ENCODE data around the gene SKP1. TPM values are rescaled to one million over a fixed set of nuclear protein-coding genes. Genes with fewer than 3 reads are reported as not detected.

The SKP1 gene
- total RNA-seq, 1 donor from 2014 or later, result 147 TPM

GRCh38 chr5:134145779-134146581 lies 30.8 kb downstream of the SKP1 start:
- Histone ChIP-seq H3K27ac (no peak overlapping the region), H3K27me3 (no peaks in the 10 kb centered on the region), H3K36me3 (peaks cover 0 to 24% of the 10 kb centered on the region in 2 donors), H3K4me3 (no peak overlapping the region), H3K9me3 (no peaks in the 10 kb centered on the region), H3K4me1 (peaks cover 16% of the 10 kb centered on the region)
- TF ChIP-seq POLR2A (IDR thresholded peaks at IDR 0.05) (no peak), CTCF (IDR thresholded peaks at IDR 0.05) (peak; percentile 70 to 88 (median 87)), POLR2AphosphoS5 (IDR thresholded peaks at IDR 0.05; ENCODE audit: insufficient read depth in 1 of 2, low read depth in 1 of 2) (no peak)
- DNase-seq (ENCODE audit: extremely low spot score in 2 of 2), result peak; percentile 87
- intact Hi-C loops (cut with DNase I), result no loop called here

GRCh38 chr5:134145041-134145757 lies 31.6 kb downstream of the SKP1 start:
- Histone ChIP-seq H3K4me3 (no peak overlapping the region), H3K9me3 (no peaks in the 10 kb centered on the region), H3K36me3 (peaks cover 0 to 16% of the 10 kb centered on the region in 2 donors), H3K27ac (no peak overlapping the region), H3K4me1 (peaks cover 20% of the 10 kb centered on the region), H3K27me3 (no peaks in the 10 kb centered on the region)
- intact Hi-C loops (cut with DNase I), result no loop called here
- DNase-seq (ENCODE audit: extremely low spot score in 2 of 2), result peak in 1 of 2 donors; percentile 49
- TF ChIP-seq POLR2A (IDR thresholded peaks at IDR 0.05) (no peak), CTCF (IDR thresholded peaks at IDR 0.05) (no peak), POLR2AphosphoS5 (IDR thresholded peaks at IDR 0.05; ENCODE audit: insufficient read depth in 1 of 2, low read depth in 1 of 2) (no peak)

- no peaks in the 10 kb centered on the region for H3K9me3 ChIP-seq
- peaks cover 0 to 10% of the 10 kb centered on the region in 2 donors for H3K36me3 ChIP-seq
- intact Hi-C loops (cut with DNase I), result loop anchor here (5.0 kb wide), 1 partner anchor 102 kb away; no protein-coding TSS in a partner anchor
- no peak for TF ChIP-seq CTCF (IDR thresholded peaks at IDR 0.05)
- TF ChIP-seq POLR2AphosphoS5 (IDR thresholded peaks at IDR 0.05; ENCODE audit: insufficient read depth in 1 of 2, low read depth in 1 of 2), result no peak
- TF ChIP-seq POLR2A (IDR thresholded peaks at IDR 0.05), result no peak
- H3K27ac ChIP-seq, result no peak overlapping the region
- H3K4me3 ChIP-seq, result no peak overlapping the region
- peaks cover 20% of the 10 kb centered on the region for H3K4me1 ChIP-seq
- DNase-seq (ENCODE audit: extremely low spot score in 2 of 2), result peak in 1 of 2 donors; percentile 82
- H3K27me3 ChIP-seq, result no peaks in the 10 kb centered on the region
These were observed 32.5 kb downstream of the SKP1 start for GRCh38 chr5:134143944-134144941.

GRCh38 chr5:134143431-134143830 lies 33.3 kb downstream of the SKP1 start:
- no peak for TF ChIP-seq CTCF (IDR thresholded peaks at IDR 0.05)
- TF ChIP-seq POLR2AphosphoS5 (IDR thresholded peaks at IDR 0.05; ENCODE audit: insufficient read depth in 1 of 2, low read depth in 1 of 2), result no peak
- no peak for TF ChIP-seq POLR2A (IDR thresholded peaks at IDR 0.05)
- Histone ChIP-seq H3K27me3 (no peaks in the 10 kb centered on the region), H3K27ac (no peak overlapping the region), H3K4me3 (no peak overlapping the region), H3K4me1 (peaks cover 20% of the 10 kb centered on the region), H3K9me3 (no peaks in the 10 kb centered on the region), H3K36me3 (peaks cover 0 to 10% of the 10 kb centered on the region in 2 donors)
- peak in 1 of 2 donors; percentile 46 for DNase-seq (ENCODE audit: extremely low spot score in 2 of 2)
- intact Hi-C loops (cut with DNase I), result loop anchor here (5.0 kb wide), 1 partner anchor 101 kb away; no protein-coding TSS in a partner anchor
